Right atrium auricular region (tissue), 2 donors: ENCODE data around the gene JAZF1. TPM values are rescaled to one million over a fixed set of nuclear protein-coding genes. Genes with fewer than 3 reads are reported as not detected.
A peak's percentile ranks its signal among the peaks of the same experiment; 100 is the strongest.

Experiments
- DNase-seq: peaks from one replicate; pipeline ENCODE4 v3.0.0-alpha.2; 2019; ENCODE audit warnings: low spot score
- H3K27ac ChIP-seq, 2 donors: fragments of 200-600 bp; sonication (generic); 1 replicate in 1 of 2; 2 replicates in 1 of 2; pipeline ENCODE4 v1.5.1; 2016 to 2019
- H3K27me3 ChIP-seq, 2 donors: fragments of 200-600 bp; sonication (generic); one replicate each; pipeline versions ENCODE4 v1.5.1 to v1.6.0; 2017 to 2019
- H3K36me3 ChIP-seq: fragments of 200-600 bp; sonication (generic); one replicate; pipeline ENCODE4 v1.5.1; 2016
- H3K4me1 ChIP-seq, 2 donors: fragments of 200-600 bp; sonication (generic); one replicate each; pipeline versions ENCODE4 v1.5.1 to v1.6.0; 2017 to 2019
- H3K4me3 ChIP-seq, 2 donors: fragments of 200-600 bp; sonication (generic); 1 replicate in 1 of 2; 2 replicates in 1 of 2; pipeline ENCODE4 v1.5.1; 2017 to 2019; ENCODE audit warnings: mild to moderate bottlenecking in 1 of 2, moderate library complexity in 1 of 2
- H3K9me3 ChIP-seq, 2 donors: fragments of 200-600 bp; sonication (generic); one replicate each; pipeline ENCODE4 v1.5.1; 2019
- total RNA-seq, 2 donors: library from RNA; depleted of rRNA; stranded (reverse); fragments of >200 nt; gene quantifications; one replicate each; pipeline ENCODE4 v1.1.0, GENCODE V29; 2016
- TF ChIP-seq, protein P1 (sequence below), 2 donors: fragments of 200-600 bp; sonication (generic); IDR thresholded peaks; one replicate each; pipeline ENCODE4 v1.5.1; 2019; ENCODE audit warnings: antibody characterized with exemption in 2 of 2

Gene JAZF1
- total RNA-seq, 2 donors from 2014 or later, result 13.2 to 18.5 TPM

DNA sequence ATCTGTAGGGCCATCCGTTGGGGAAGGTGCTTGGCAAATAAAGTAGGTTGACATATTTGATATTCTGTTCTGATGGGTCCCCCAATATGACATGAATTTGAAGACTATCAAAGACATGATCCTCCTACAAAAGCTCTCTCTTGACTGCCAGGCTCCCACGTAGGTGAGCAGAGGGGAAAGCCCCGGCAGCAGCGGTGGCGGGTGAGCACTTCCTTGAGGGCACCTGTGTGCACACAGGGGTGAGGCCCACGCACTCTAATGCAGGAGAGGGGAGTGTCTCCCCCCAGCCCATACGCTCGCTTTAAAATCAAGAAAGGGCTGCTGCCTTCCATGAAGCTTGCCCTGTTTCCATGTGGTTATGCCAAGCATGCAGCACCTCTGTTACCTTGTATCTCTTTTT lies 340.3 kb downstream of the JAZF1 start:
- Histone ChIP-seq H3K4me1 (no peaks in the 10 kb centered on the region), H3K36me3 (peaks cover 11% of the 10 kb centered on the region), H3K9me3 (no peaks in the 10 kb centered on the region), H3K4me3 (no peak overlapping the region), H3K27me3 (no peaks in the 10 kb centered on the region), H3K27ac (no peak overlapping the region)
- TF ChIP-seq, protein P1, sequence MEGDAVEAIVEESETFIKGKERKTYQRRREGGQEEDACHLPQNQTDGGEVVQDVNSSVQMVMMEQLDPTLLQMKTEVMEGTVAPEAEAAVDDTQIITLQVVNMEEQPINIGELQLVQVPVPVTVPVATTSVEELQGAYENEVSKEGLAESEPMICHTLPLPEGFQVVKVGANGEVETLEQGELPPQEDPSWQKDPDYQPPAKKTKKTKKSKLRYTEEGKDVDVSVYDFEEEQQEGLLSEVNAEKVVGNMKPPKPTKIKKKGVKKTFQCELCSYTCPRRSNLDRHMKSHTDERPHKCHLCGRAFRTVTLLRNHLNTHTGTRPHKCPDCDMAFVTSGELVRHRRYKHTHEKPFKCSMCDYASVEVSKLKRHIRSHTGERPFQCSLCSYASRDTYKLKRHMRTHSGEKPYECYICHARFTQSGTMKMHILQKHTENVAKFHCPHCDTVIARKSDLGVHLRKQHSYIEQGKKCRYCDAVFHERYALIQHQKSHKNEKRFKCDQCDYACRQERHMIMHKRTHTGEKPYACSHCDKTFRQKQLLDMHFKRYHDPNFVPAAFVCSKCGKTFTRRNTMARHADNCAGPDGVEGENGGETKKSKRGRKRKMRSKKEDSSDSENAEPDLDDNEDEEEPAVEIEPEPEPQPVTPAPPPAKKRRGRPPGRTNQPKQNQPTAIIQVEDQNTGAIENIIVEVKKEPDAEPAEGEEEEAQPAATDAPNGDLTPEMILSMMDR (IDR thresholded peaks at IDR 0.05), result no peak
- DNase-seq, result no peak

DNA sequence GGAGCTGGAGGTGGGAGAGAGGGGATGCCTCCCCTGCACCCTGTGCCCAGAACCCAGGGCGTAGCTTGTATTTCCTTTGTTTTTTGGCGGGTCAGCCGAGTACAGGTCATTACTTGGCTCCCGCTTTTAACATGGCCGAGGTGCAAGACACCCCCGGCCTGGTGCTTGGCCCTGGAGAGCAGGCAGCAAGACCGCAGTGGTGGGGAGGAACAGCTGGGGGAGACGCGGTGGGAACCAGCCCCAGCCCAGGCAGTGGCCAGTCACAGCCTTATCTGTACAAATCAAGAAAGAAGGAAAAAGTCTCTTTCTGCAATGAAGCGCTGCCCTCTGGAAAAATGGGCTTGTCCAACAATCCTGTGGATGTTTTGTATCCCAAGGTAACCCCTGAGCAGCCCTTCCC lies 341.5 kb downstream of the JAZF1 start:
- TF ChIP-seq, protein P1 (IDR thresholded peaks at IDR 0.05), result no peak
- no peaks in the 10 kb centered on the region for H3K27me3 ChIP-seq
- H3K4me3 ChIP-seq, result no peak overlapping the region
- H3K4me1 ChIP-seq, result peaks cover 0 to 11% of the 10 kb centered on the region in 2 donors
- no peak overlapping the region for H3K27ac ChIP-seq
- peaks cover 11% of the 10 kb centered on the region for H3K36me3 ChIP-seq
- H3K9me3 ChIP-seq, result no peaks in the 10 kb centered on the region
- DNase-seq, result no peak

DNA sequence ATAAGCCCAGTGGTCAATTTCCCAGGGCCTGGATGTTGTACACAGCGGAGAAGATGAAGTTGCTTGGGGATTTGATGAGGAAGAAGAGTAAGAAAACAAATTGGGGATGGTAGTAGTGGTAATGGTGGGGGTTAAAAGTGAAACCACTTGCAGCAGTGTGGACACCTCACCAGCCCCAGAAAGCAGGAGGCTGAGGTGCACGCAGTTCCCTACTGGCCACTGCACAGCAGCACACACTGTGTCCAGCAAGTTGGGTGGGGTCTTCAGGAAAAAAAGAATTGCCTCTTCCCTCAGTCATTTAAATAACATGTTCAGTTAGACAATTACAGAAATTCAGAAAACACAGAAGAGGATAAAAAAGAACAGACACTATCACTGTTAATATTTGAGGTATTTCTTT lies 344.1 kb downstream of the JAZF1 start:
- TF ChIP-seq, protein P1 (IDR thresholded peaks at IDR 0.05), result no peak
- no peak for DNase-seq

DNA sequence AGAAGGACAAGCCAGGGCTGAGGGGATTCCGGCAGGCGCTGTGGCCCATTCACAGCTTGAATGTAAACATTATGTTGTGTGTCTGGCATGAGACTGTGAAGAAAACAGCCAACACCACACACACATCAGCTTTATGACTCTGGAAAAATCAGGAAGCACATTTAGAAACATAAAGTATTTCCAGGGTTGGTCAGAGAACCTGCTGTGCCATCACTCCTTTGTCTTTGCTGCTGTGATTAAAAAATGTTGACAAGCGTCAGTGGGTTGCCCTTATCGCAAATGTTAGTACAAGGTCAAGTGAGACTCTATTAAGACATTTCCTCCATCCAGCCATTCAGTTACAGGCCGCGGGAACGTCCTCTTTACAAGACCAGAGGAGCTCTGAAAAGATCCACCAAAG lies 345.2 kb downstream of the JAZF1 start:
- Histone ChIP-seq H3K4me1 (peaks cover 0 to 16% of the 10 kb centered on the region in 2 donors), H3K27ac (peak overlapping the region; percentile 78), H3K9me3 (no peaks in the 10 kb centered on the region), H3K27me3 (no peaks in the 10 kb centered on the region), H3K4me3 (no peak overlapping the region), H3K36me3 (peaks cover 13% of the 10 kb centered on the region)
- DNase-seq, result no peak
- TF ChIP-seq, protein P1 (IDR thresholded peaks at IDR 0.05), result no peak

More for the DNA sequence above, 344.1 kb downstream of the JAZF1 start:
- Histone ChIP-seq H3K27me3 (no peaks in the 10 kb centered on the region), H3K27ac (no peak overlapping the region), H3K4me1 (peaks cover 0 to 16% of the 10 kb centered on the region in 2 donors), H3K9me3 (no peaks in the 10 kb centered on the region), H3K36me3 (peaks cover 20% of the 10 kb centered on the region), H3K4me3 (no peak overlapping the region)

DNA sequence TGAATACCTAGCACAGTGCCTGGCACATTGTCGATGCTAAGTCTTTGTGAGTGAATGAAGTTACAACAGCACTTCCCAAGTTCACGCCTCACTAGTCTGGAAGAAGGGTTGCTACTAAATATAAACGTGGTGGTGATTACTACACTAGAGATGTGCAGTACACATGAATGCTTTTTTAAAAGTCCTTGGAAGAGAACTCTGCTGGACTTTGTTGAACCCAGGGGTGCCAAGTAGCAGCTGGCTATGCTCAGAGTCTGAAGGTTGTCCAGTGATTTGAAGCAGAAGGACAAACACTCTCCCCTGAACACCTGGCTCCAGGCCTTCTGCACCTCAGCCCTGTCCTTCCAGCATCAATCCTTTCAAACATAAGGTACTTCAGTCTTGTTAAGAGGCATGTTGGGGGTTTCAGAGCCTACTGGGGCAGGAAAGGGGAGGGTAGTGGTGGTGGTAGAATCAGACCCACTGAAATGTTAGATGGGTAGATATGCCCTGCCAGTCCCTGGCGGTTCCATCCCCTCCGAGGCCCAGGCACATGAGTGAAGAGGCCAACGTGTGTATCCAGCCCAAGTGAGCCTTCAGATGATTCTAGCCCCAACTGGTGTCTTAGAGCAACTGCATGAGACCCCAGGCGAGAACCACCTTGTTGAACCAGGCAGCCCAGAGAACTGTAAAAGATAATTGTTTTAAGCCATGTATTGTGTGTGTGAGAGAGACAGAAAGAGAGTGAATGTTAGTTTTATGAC lies 346.2 kb downstream of the JAZF1 start:
- no peak for DNase-seq
- Histone ChIP-seq H3K36me3 (peaks cover 9% of the 10 kb centered on the region), H3K4me3 (no peak overlapping the region), H3K27me3 (no peaks in the 10 kb centered on the region), H3K9me3 (no peaks in the 10 kb centered on the region), H3K4me1 (peaks cover 0 to 16% of the 10 kb centered on the region in 2 donors), H3K27ac (peak overlapping the region; percentile 78)
- TF ChIP-seq, protein P1 (IDR thresholded peaks at IDR 0.05), result no peak

DNA sequence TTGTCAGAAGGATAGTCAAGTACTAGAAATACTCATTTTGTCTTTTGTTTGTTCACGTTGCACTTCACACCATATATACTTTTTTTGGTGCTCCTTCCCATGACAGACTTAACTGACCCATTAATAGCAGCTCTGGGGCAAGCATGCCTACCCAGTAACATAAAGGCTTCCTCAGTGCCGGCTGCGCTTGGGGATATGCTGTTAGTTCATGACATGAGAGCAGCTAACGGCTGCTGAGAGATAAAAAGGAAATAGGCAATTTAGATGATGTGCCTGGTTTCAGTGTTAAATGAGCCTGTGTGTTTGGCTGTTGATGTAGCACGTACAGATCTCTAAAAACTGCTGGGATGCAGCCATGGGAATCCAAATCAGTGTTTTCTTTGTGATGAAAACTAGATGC lies 354.2 kb downstream of the JAZF1 start:
- H3K27me3 ChIP-seq, result no peaks in the 10 kb centered on the region
- TF ChIP-seq, protein P1 (IDR thresholded peaks at IDR 0.05), result no peak
- DNase-seq, result no peak
- peak overlapping the region in 1 of 2 donors; percentile 52 for H3K27ac ChIP-seq
- H3K36me3 ChIP-seq, result peaks cover 17% of the 10 kb centered on the region
- H3K4me1 ChIP-seq, result peaks cover 0 to 13% of the 10 kb centered on the region in 2 donors
- H3K4me3 ChIP-seq, result no peak overlapping the region
- H3K9me3 ChIP-seq, result no peaks in the 10 kb centered on the region
